ENCODE data around the gene CLDN2.

CLDN2 gene

DNA sequence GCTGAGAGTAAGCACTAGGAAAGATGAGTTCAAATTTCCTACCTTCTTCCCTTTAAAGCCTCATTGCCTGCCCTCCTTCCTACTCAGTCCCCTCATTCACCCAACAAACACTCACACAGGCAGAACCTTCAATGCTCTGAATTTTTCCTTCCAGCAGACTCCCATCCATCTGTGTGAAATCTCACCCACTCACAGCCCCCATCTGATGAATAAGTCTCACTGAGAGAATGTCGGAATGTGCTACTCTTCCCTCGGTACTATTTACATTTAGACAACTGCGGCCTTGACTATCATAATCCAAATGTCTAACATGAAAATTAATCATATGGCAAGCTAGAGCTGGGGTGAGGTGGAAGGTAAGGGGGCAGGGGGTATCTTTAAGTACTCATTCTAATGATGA lies 19.4 kb downstream of the CLDN2 start:
- no peaks in the 10 kb centered on the region for H3K9me3 ChIP-seq (ENCODE audit: control insufficient read depth, insufficient read depth, low read depth, low read length)
- H3K27ac ChIP-seq (ENCODE audit: extremely low read depth, low read depth, low read length): no peak overlapping the region
- ChIA-PET CTCF (interaction anchor here (1.0 kb wide), 1 partner anchor 45 kb away, joined by 3 read pairs; no protein-coding TSS in a partner anchor), POLR2A (no interaction called here)
- H3K4me1 ChIP-seq (ENCODE audit: control insufficient read depth, insufficient read depth, low read length): no peaks in the 10 kb centered on the region
- peaks cover 15 to 78% of the 10 kb centered on the region in 2 experiments; a peak in 2 of 3 replicates for H3K36me3 ChIP-seq (ENCODE audit: control insufficient read depth in 2 of 2, insufficient read depth in 1 of 2, low read length in 2 of 2)
- TF ChIP-seq, protein P1, sequence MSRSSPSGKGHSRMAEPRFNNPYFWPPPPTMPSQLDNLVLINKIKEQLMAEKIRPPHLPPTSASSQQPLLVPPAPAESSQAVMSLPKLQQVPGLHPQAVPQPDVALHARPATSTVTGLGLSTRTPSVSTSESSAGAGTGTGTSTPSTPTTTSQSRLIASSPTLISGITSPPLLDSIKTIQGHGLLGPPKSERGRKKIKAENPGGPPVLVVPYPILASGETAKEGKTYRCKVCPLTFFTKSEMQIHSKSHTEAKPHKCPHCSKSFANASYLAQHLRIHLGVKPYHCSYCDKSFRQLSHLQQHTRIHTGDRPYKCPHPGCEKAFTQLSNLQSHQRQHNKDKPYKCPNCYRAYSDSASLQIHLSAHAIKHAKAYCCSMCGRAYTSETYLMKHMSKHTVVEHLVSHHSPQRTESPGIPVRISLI (tag by site-specific recombination; IDR thresholded peaks at IDR 0.05): no peak
- TF ChIP-seq, protein P2, sequence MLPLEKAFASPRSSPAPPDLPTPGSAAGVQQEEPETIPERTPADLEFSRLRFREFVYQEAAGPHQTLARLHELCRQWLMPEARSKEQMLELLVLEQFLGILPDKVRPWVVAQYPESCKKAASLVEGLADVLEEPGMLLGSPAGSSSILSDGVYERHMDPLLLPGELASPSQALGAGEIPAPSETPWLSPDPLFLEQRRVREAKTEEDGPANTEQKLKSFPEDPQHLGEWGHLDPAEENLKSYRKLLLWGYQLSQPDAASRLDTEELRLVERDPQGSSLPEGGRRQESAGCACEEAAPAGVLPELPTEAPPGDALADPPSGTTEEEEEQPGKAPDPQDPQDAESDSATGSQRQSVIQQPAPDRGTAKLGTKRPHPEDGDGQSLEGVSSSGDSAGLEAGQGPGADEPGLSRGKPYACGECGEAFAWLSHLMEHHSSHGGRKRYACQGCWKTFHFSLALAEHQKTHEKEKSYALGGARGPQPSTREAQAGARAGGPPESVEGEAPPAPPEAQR (tag by site-specific recombination; IDR thresholded peaks at IDR 0.05): no peak
- TF ChIP-seq ZNF138 (tag by site-specific recombination; IDR thresholded peaks at IDR 0.05; ENCODE audit: borderline replicate concordance) (no peak), ZNF169 (tag by site-specific recombination; IDR thresholded peaks at IDR 0.05) (no peak), ZNF16 (tag by site-specific recombination; IDR thresholded peaks at IDR 0.05; ENCODE audit: low read depth) (no peak), ZNF561 (tag by site-specific recombination; IDR thresholded peaks at IDR 0.05; ENCODE audit: borderline replicate concordance) (no peak), ZNF221 (tag by site-specific recombination; IDR thresholded peaks at IDR 0.05; ENCODE audit: borderline replicate concordance) (no peak), SALL2 (tag by site-specific recombination; IDR thresholded peaks at IDR 0.05; ENCODE audit: borderline replicate concordance) (no peak), ZNF791 (tag by site-specific recombination; IDR thresholded peaks at IDR 0.05) (no peak), ZNF121 (tag by site-specific recombination; IDR thresholded peaks at IDR 0.05) (no peak), ZNF473 (tag by site-specific recombination; IDR thresholded peaks at IDR 0.05) (no peak), ZSCAN30 (tag by site-specific recombination; IDR thresholded peaks at IDR 0.05) (no peak), IKZF3 (tag by site-specific recombination; IDR thresholded peaks at IDR 0.05) (no peak), GLIS1 (tag by site-specific recombination; IDR thresholded peaks at IDR 0.05) (no peak)
- TF ChIP-seq, protein P3, sequence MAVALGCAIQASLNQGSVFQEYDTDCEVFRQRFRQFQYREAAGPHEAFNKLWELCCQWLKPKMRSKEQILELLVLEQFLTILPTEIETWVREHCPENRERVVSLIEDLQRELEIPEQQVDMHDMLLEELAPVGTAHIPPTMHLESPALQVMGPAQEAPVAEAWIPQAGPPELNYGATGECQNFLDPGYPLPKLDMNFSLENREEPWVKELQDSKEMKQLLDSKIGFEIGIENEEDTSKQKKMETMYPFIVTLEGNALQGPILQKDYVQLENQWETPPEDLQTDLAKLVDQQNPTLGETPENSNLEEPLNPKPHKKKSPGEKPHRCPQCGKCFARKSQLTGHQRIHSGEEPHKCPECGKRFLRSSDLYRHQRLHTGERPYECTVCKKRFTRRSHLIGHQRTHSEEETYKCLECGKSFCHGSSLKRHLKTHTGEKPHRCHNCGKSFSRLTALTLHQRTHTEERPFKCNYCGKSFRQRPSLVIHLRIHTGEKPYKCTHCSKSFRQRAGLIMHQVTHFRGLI (tag by site-specific recombination; IDR thresholded peaks at IDR 0.05): no peak
- TF ChIP-seq, protein P4, sequence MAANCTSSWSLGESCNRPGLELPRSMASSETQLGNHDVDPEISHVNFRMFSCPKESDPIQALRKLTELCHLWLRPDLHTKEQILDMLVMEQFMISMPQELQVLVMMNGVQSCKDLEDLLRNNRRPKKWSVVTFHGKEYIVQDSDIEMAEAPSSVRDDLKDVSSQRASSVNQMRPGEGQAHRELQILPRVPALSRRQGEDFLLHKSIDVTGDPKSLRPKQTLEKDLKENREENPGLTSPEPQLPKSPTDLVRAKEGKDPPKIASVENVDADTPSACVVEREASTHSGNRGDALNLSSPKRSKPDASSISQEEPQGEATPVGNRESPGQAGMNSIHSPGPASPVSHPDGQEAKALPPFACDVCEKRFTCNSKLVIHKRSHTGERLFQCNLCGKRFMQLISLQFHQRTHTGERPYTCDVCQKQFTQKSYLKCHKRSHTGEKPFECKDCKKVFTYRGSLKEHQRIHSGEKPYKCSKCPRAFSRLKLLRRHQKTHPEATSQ (tag by site-specific recombination; IDR thresholded peaks at IDR 0.05): no peak
- TF ChIP-seq, protein P5, sequence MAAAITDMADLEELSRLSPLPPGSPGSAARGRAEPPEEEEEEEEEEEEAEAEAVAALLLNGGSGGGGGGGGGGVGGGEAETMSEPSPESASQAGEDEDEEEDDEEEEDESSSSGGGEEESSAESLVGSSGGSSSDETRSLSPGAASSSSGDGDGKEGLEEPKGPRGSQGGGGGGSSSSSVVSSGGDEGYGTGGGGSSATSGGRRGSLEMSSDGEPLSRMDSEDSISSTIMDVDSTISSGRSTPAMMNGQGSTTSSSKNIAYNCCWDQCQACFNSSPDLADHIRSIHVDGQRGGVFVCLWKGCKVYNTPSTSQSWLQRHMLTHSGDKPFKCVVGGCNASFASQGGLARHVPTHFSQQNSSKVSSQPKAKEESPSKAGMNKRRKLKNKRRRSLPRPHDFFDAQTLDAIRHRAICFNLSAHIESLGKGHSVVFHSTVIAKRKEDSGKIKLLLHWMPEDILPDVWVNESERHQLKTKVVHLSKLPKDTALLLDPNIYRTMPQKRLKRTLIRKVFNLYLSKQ (tag by site-specific recombination; IDR thresholded peaks at IDR 0.05; ENCODE audit: borderline replicate concordance): no peak
- H3K4me3 ChIP-seq (ENCODE audit: low read depth, low read length): no peak overlapping the region

DNA sequence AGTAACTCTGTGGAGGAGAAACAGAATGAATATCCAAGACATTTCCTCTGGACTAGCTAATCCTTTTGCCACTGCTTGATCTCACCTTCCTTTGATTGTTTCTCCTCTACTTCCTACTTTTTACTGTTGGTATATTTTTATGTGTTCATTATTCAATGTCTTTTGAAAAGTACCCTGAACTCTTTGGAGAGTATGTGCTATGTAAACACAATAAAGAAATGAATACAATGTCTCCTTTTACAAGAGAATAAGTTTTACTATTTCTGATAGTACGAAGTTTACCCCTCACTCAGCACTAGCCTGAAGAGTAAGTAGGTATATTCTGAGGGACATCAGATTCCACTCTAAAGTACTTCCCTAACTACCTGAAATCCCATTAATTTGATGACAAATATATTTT lies 19.9 kb downstream of the CLDN2 start:
- TF ChIP-seq ZNF133 (tag by site-specific recombination; IDR thresholded peaks at IDR 0.05) (no peak), ZNF214 (tag by site-specific recombination; IDR thresholded peaks at IDR 0.05; ENCODE audit: borderline replicate concordance) (no peak), ZNF175 (tag by site-specific recombination; IDR thresholded peaks at IDR 0.05) (no peak)
- Histone ChIP-seq H3K36me3 (ENCODE audit: control insufficient read depth in 2 of 2, insufficient read depth in 1 of 2, low read length in 2 of 2) (peaks cover 15 to 78% of the 10 kb centered on the region in 2 experiments; a peak in 2 of 3 replicates), H3K9me3 (ENCODE audit: control insufficient read depth, insufficient read depth, low read depth, low read length) (no peaks in the 10 kb centered on the region), H3K4me3 (ENCODE audit: low read depth, low read length) (no peak overlapping the region), H3K27ac (ENCODE audit: extremely low read depth, low read depth, low read length) (no peak overlapping the region), H3K4me1 (ENCODE audit: control insufficient read depth, insufficient read depth, low read length) (no peaks in the 10 kb centered on the region)
- CTCF ChIA-PET: interaction anchor here (1.0 kb wide), 1 partner anchor 46 kb away, joined by 3 read pairs; no protein-coding TSS in a partner anchor
- POLR2A ChIA-PET: no interaction called here
